B cell (primary cell): Measurements from ENCODE around the gene PRR35. TPM values are rescaled to one million over a fixed set of nuclear protein-coding genes. Genes with fewer than 3 reads are reported as not detected.

Source experiments
- ATAC-seq: fragments of 200-7000 bp; cut with Tn5 transposase; one replicate; pipeline ENCODE4 v1.10.0; 2021; ENCODE audit warnings: low read depth, mild to moderate bottlenecking, moderate number of reproducible peaks, moderate library complexity
- CTCF ChIA-PET: fragments of 350-600 bp; sonication (Branson Sonifier 250); formaldehyde crosslinking; loops from one replicate; lab custom pipeline; 2021; ENCODE audit warnings: antibody characterized with exemption, inconsistent platforms; lab: Charles Lee
- POLR2A ChIA-PET: fragments of 350-600 bp; sonication (Branson Sonifier 250); formaldehyde crosslinking; loops from one replicate; lab custom pipeline; 2021; ENCODE audit warnings: antibody characterized with exemption; lab: Charles Lee
- DNase-seq: peaks from one replicate; pipeline ENCODE4 v3.0.0; 2013
- H2AFZ ChIP-seq: 2 replicates; pipeline ENCODE4 v1.6.1; 2012; ENCODE audit warnings: mild to moderate bottlenecking, low read depth, low read length; ENCODE audit not compliant: insufficient read depth, poor library complexity, severe bottlenecking
- H3K27ac ChIP-seq, 2 donors: 1 replicate in 1 of 2; 2 replicates in 1 of 2; pipeline ENCODE4 v1.5.1; 2012 to 2013; ENCODE audit warnings: low read length in 2 of 2, mild to moderate bottlenecking in 2 of 2, moderate library complexity in 1 of 2
- H3K27me3 ChIP-seq, 4 experiments: fragments of 200-600 bp in 1 of 4; sonication (generic) in 1 of 4; replicated peaks in 1 of 4; 1 replicate in 2 of 4; 2 replicates in 2 of 4; pipeline versions ENCODE4 v1.6.1 to v1.7.0; 2013 to 2016; ENCODE audit warnings: low read length in 3 of 4, mild to moderate bottlenecking in 2 of 4, mixed read lengths in 1 of 4, moderate library complexity in 1 of 4; ENCODE audit not compliant: insufficient read depth in 4 of 4, control insufficient read depth in 3 of 4; ENCODE audit errors: control extremely low read depth in 1 of 4
- H3K36me3 ChIP-seq, 2 experiments: replicated peaks in 1 of 2; 1 replicate in 1 of 2; 2 replicates in 1 of 2; pipeline versions ENCODE4 v1.6.1 to v1.7.1; 2013; ENCODE audit warnings: low read length in 1 of 2; ENCODE audit not compliant: insufficient read depth in 2 of 2, control insufficient read depth in 1 of 2; ENCODE audit errors: control extremely low read depth in 1 of 2, extremely low read depth in 1 of 2
- H3K4me1 ChIP-seq, 2 donors: fragments of 200-600 bp in 1 of 2; sonication (generic) in 1 of 2; 1 replicate in 1 of 2; 2 replicates in 1 of 2; pipeline versions ENCODE4 v1.5.1 to v1.6.1; 2013 to 2017; ENCODE audit warnings: low read length in 2 of 2; ENCODE audit not compliant: control insufficient read depth in 2 of 2, insufficient read depth in 2 of 2
- H3K4me2 ChIP-seq: replicated peaks from 2 replicates; pipeline ENCODE3; 2012; ENCODE audit warnings: mild to moderate bottlenecking, low read depth, low read length; ENCODE audit not compliant: poor library complexity, severe bottlenecking
- H3K4me3 ChIP-seq, 5 experiments: fragments of 200-600 bp in 1 of 5; sonication (generic) in 1 of 5; 1 replicate in 3 of 5; 2 replicates in 2 of 5; pipeline versions ENCODE4 v1.5.1 to v1.7.0; 2011 to 2016; ENCODE audit warnings: low read length in 4 of 5, mild to moderate bottlenecking in 4 of 5, low read depth in 2 of 5, control low read depth in 1 of 5, moderate library complexity in 1 of 5; ENCODE audit not compliant: insufficient read depth in 1 of 5; ENCODE audit errors: control extremely low read depth in 1 of 5, extremely low read depth in 1 of 5
- H3K79me2 ChIP-seq: fragments of 200-600 bp; sonication (generic); one replicate; pipeline ENCODE4 v1.6.0; 2016; ENCODE audit warnings: low read length; ENCODE audit not compliant: control insufficient read depth, insufficient read depth
- H3K9ac ChIP-seq: fragments of 200-600 bp; sonication (generic); 2 replicates; pipeline ENCODE4 v1.6.1; 2017; ENCODE audit warnings: mild to moderate bottlenecking, low read length, moderate library complexity
- H3K9me3 ChIP-seq, 3 donors: one replicate each; pipeline versions ENCODE4 v1.6.1 to v1.7.1; 2013; ENCODE audit warnings: low read length in 2 of 3; ENCODE audit not compliant: control insufficient read depth in 2 of 3, insufficient read depth in 1 of 3; ENCODE audit errors: control extremely low read depth in 1 of 3
- H4K20me1 ChIP-seq: 2 replicates; pipeline ENCODE4 v1.6.0; 2012; ENCODE audit warnings: mild to moderate bottlenecking, low read length; ENCODE audit not compliant: insufficient read depth, control insufficient read depth, poor library complexity, severe bottlenecking
- H3K27ac Mint-ChIP-seq: one replicate; pipeline ENCODE4 v1.8.0; 2021; ENCODE audit warnings: mixed read lengths
- H3K27me3 Mint-ChIP-seq: one replicate; pipeline ENCODE4 v1.8.0; 2021; ENCODE audit warnings: mixed read lengths
- H3K4me1 Mint-ChIP-seq: one replicate; pipeline ENCODE4 v1.8.0; 2021; ENCODE audit warnings: mixed read lengths
- H3K4me3 Mint-ChIP-seq: one replicate; pipeline ENCODE4 v1.8.0; 2021; ENCODE audit warnings: mixed read lengths
- H3K9me3 Mint-ChIP-seq: one replicate; pipeline ENCODE4 v1.8.0; 2022; ENCODE audit warnings: mixed read lengths; ENCODE audit not compliant: insufficient read depth
- EZH2 ChIP-seq: IDR thresholded peaks from 2 replicates; pipeline ENCODE4 v1.6.1; 2012; ENCODE audit warnings: borderline replicate concordance, low read depth, mild to moderate bottlenecking, moderate library complexity, low read length; ENCODE audit not compliant: insufficient read depth, poor library complexity, severe bottlenecking
- WGBS: methylation state at CpG from one replicate; pipeline ENCODE4 v1.1.5; 2013; ENCODE audit warnings: missing lambda C conversion rate; ENCODE audit not compliant: insufficient coverage; 5-methylcytosine and 5-hydroxymethylcytosine counted together
- intact Hi-C: fragments of 100-400 bp; cut with micrococcal nuclease; formaldehyde crosslinking; loops from one replicate; pipeline ENCODE4 v1.10.0; 2022
- polyA plus RNA-seq: library from polyadenylated mRNA; depleted of rRNA; stranded (reverse); fragments of >200 nt; gene quantifications from 2 replicates; pipeline ENCODE4 v1.2.3, GENCODE V29; 2012
- total RNA-seq, 2 donors: library from RNA; stranded (reverse); fragments of 120-200 nt in 1 of 2; gene quantifications; 1 replicate in 1 of 2; 2 replicates in 1 of 2; pipeline versions ENCODE4 v1.2.3 to v1.2.4, GENCODE V29; 2013 to 2022
- TF ChIP-seq, protein P1 (sequence below): fragments of 200-600 bp; IDR thresholded peaks from one replicate; pipeline ENCODE4 v1.8.0; 2022; ENCODE audit warnings: antibody characterized with exemption, mild to moderate bottlenecking

The PRR35 gene
- total and polyA plus RNA-seq, 2 donors (not counting 1 experiment from before 2014, with no cell fraction given), result not detected

DNA sequence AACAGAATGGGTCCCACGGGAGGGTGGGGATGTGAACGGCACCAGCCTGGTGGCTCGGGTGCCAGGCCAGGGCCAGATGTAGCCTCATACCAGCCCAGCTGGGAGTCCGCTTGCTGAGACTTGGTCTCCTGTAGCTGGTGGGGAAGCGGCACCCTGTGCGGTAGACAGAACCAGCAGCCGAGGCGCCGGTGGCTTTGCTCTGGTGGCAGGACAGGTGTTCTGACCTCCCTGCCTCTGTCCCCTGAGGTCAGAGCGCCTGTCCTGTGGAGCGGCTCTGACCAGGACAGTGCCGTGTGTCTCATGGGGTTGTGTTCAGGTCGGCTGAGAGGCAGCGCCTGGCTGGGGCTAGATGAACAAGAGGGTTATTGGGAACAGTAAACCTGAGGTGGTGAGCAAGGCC is 49.8 kb downstream of the PRR35 start:
- no peaks in the 10 kb centered on the region for H3K9me3 Mint-ChIP-seq
- WGBS, result 56% methylated on average over 14 of the region's 14 CpGs
- peaks cover 13% of the 10 kb centered on the region for H3K4me1 Mint-ChIP-seq
- H3K27me3 Mint-ChIP-seq, result no peaks in the 10 kb centered on the region
- Histone ChIP-seq H3K4me2 (no peak overlapping the region), H3K27ac (no peak overlapping the region), H3K36me3 (no peaks in the 10 kb centered on the region), H3K4me3 (no peak overlapping the region), H3K27me3 (no peaks in the 10 kb centered on the region), H2AFZ (no peak overlapping the region), H3K79me2 (peaks cover 63% of the 10 kb centered on the region), H3K9ac (no peak overlapping the region), H3K4me1 (peaks cover 0 to 2% of the 10 kb centered on the region in 2 donors), H4K20me1 (peaks cover 50% of the 10 kb centered on the region), H3K9me3 (peaks cover 0 to 16% (median 10%) of the 10 kb centered on the region in 3 donors)
- POLR2A ChIA-PET, result no interaction called here
- TF ChIP-seq EZH2, result no peak
- TF ChIP-seq, protein P1, sequence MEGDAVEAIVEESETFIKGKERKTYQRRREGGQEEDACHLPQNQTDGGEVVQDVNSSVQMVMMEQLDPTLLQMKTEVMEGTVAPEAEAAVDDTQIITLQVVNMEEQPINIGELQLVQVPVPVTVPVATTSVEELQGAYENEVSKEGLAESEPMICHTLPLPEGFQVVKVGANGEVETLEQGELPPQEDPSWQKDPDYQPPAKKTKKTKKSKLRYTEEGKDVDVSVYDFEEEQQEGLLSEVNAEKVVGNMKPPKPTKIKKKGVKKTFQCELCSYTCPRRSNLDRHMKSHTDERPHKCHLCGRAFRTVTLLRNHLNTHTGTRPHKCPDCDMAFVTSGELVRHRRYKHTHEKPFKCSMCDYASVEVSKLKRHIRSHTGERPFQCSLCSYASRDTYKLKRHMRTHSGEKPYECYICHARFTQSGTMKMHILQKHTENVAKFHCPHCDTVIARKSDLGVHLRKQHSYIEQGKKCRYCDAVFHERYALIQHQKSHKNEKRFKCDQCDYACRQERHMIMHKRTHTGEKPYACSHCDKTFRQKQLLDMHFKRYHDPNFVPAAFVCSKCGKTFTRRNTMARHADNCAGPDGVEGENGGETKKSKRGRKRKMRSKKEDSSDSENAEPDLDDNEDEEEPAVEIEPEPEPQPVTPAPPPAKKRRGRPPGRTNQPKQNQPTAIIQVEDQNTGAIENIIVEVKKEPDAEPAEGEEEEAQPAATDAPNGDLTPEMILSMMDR, result no peak
- CTCF ChIA-PET, result interaction anchor here (1.0 to 1.6 kb wide), 4 partner anchors 9 to 26 kb away, joined by 3 to 4 read pairs (median 4); partner anchors contain the start of gene METTL26
- intact Hi-C loops, result loop anchor here (2.0 kb wide), 1 partner anchor 31 kb away; no protein-coding TSS in a partner anchor
- ATAC-seq (no peak), DNase-seq (no peak)
- no peak overlapping the region for H3K4me3 Mint-ChIP-seq
- no peak overlapping the region for H3K27ac Mint-ChIP-seq

GRCh38 chr16:610513-611381 is 50.6 kb downstream of the PRR35 start:
- intact Hi-C loops, result loop anchor here (2.0 kb wide), 1 partner anchor 32 kb away; no protein-coding TSS in a partner anchor
- Mint-ChIP-seq H3K27me3 (no peaks in the 10 kb centered on the region), H3K27ac (no peak overlapping the region), H3K4me3 (no peak overlapping the region), H3K9me3 (no peaks in the 10 kb centered on the region), H3K4me1 (peaks cover 17% of the 10 kb centered on the region)
- Histone ChIP-seq H3K79me2 (peaks cover 59% of the 10 kb centered on the region), H3K9me3 (peaks cover 0 to 9% (median 5%) of the 10 kb centered on the region in 3 donors), H4K20me1 (peaks cover 52% of the 10 kb centered on the region), H3K4me1 (peaks cover 0 to 3% of the 10 kb centered on the region in 2 donors), H2AFZ (no peak overlapping the region), H3K4me3 (no peak overlapping the region), H3K4me2 (no peak overlapping the region), H3K27ac (no peak overlapping the region), H3K36me3 (no peaks in the 10 kb centered on the region), H3K9ac (no peak overlapping the region), H3K27me3 (no peaks in the 10 kb centered on the region)
- TF ChIP-seq, protein P1, result peak; percentile 72
- TF ChIP-seq EZH2, result no peak
- ATAC-seq, result peak; percentile 39
- WGBS, result 87% methylated on average over 27 of the region's 28 CpGs
- ChIA-PET POLR2A (no interaction called here), CTCF (interaction anchor here (1.0 to 1.6 kb wide), 4 partner anchors 9 to 26 kb away, joined by 3 to 4 read pairs (median 4); partner anchors contain the start of gene METTL26)
- DNase-seq, result peak; percentile 63
